Neural crest cell (in vitro differentiated cells): Measurements from ENCODE around the gene OR11H7. TPM values are rescaled to one million over a fixed set of nuclear protein-coding genes. Genes with fewer than 3 reads are reported as not detected.
"Not testable (repeated sequence)": the region's sequence is repeated elsewhere in the genome, so short reads cannot be mapped to it uniquely, and the experiment has no call there.

Source experiments
- DNase-seq: peaks from one replicate; pipeline ENCODE4 v3.0.0; 2021; ENCODE audit warnings: low read depth, mixed read lengths, low spot score
- H3K27ac Mint-ChIP-seq: one replicate; pipeline ENCODE4 v1.8.0; 2021; ENCODE audit warnings: mild to moderate bottlenecking, mixed read lengths; ENCODE audit not compliant: unreplicated experiment
- H3K27me3 Mint-ChIP-seq: 2 replicates; pipeline ENCODE4 v1.8.0; 2021; ENCODE audit warnings: low read depth, mild to moderate bottlenecking, mixed read lengths
- H3K36me3 Mint-ChIP-seq: 2 replicates; pipeline ENCODE4 v1.8.0; 2021; ENCODE audit warnings: low read depth, mild to moderate bottlenecking, mixed read lengths
- H3K4me1 Mint-ChIP-seq: 2 replicates; pipeline ENCODE4 v1.8.0; 2021; ENCODE audit warnings: mixed read lengths
- H3K4me3 Mint-ChIP-seq: one replicate; pipeline ENCODE4 v1.8.0; 2021; ENCODE audit warnings: mild to moderate bottlenecking, mixed read lengths
- H3K9me3 Mint-ChIP-seq: 2 replicates; pipeline ENCODE4 v1.8.0; 2021; ENCODE audit warnings: mixed read lengths
- total RNA-seq: library from RNA; stranded (reverse); gene quantifications from 2 replicates; pipeline ENCODE4 v1.2.1, GENCODE V29; 2021
- TF ChIP-seq, protein P1 (sequence below): fragments of 200-600 bp; sonication (generic); conservative IDR thresholded peaks from 2 replicates; pipeline ENCODE4 v1.5.0; 2021; ENCODE audit warnings: antibody characterized with exemption, mild to moderate bottlenecking

OR11H7 gene
- total RNA-seq, 1 donor from 2014 or later: not detected

DNA sequence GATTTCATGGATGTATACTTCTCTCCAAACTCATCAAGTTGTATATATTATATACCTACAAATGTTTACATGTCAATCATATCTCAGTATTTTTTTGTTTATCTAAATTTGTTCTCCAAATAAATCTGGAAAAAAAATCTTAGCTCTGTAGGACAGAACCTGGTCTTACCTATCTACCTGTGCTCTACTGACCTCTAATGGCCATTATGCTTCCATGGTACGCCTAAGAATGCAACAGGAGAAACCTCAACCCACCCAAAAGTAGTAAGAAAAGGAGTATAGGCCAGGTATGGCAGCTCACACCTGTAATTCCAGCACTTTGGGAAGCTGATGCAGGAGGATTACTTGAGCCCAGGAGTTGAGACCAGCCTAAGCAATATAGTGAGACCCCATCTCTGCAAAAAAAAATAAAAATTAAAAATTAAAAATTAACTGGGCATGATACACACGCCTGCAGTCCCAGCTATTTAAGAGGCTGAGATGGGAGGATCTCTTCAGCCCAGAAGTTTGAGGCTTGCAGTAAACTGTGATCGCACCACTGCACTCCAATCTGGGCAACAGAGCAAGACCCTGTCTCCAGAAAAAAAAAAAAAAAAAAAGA, 19.0 kb downstream of the OR11H7 start:
- Mint-ChIP-seq H3K4me3 (no peak overlapping the region), H3K4me1 (no peaks in the 10 kb centered on the region), H3K9me3 (peaks cover 22% of the 10 kb centered on the region), H3K36me3 (peaks cover 4% of the 10 kb centered on the region), H3K27me3 (no peaks in the 10 kb centered on the region), H3K27ac (no peak overlapping the region)
- TF ChIP-seq, protein P1, sequence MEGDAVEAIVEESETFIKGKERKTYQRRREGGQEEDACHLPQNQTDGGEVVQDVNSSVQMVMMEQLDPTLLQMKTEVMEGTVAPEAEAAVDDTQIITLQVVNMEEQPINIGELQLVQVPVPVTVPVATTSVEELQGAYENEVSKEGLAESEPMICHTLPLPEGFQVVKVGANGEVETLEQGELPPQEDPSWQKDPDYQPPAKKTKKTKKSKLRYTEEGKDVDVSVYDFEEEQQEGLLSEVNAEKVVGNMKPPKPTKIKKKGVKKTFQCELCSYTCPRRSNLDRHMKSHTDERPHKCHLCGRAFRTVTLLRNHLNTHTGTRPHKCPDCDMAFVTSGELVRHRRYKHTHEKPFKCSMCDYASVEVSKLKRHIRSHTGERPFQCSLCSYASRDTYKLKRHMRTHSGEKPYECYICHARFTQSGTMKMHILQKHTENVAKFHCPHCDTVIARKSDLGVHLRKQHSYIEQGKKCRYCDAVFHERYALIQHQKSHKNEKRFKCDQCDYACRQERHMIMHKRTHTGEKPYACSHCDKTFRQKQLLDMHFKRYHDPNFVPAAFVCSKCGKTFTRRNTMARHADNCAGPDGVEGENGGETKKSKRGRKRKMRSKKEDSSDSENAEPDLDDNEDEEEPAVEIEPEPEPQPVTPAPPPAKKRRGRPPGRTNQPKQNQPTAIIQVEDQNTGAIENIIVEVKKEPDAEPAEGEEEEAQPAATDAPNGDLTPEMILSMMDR: no peak
- DNase-seq: no peak

DNA sequence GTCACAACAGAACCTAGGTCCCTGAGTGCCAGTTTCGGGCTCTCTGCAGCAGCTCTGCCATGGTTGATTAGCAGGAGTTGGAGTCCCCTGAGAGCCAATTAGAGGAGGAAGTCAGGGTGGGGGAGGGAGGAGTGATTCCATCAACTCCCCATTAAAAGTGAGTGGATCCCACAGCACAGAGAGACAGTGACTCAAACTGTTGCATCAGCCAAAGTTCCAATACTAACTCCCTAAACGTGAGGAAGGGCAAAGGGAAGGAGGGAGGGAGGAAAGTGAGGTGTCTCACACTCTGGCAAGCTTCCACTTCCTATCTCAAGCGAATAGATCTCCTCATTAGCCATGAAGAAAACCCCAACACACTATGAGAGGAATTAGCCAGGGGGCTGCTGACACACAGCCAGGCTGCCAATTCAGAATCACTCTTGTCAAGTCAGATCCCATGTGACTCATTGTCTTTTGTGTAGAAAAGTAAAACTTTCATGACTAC, 33.9 kb downstream of the OR11H7 start:
- TF ChIP-seq, protein P1: no peak
- DNase-seq: no peak
- Mint-ChIP-seq H3K4me1 (no peaks in the 10 kb centered on the region), H3K36me3 (peaks cover 2% of the 10 kb centered on the region), H3K9me3 (peaks cover 5% of the 10 kb centered on the region), H3K27ac (peak overlapping the region; percentile 50), H3K4me3 (no peak overlapping the region), H3K27me3 (no peaks in the 10 kb centered on the region)

DNA sequence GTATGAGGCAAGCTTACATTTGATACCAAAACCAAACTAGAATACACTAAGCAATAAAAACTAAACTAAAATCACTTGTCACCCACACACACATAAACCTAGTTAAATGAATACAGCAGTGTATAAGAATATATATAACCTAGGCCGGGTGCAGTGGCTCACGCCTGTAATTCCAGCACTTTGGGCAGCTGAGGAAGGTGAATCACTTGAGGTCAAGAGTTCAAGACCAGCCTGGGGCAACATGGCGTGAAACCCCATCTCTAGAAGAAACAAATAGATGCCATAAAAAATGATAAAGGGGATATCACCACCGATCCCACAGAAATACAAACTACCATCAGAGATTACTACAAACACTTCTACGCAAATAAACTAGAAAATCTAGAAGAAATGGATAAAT, 35.6 kb downstream of the OR11H7 start:
- H3K4me3 Mint-ChIP-seq, H3K4me1 Mint-ChIP-seq, H3K27ac Mint-ChIP-seq, DNase-seq, H3K36me3 Mint-ChIP-seq, H3K27me3 Mint-ChIP-seq, H3K9me3 Mint-ChIP-seq: not testable (repeated sequence)

DNA sequence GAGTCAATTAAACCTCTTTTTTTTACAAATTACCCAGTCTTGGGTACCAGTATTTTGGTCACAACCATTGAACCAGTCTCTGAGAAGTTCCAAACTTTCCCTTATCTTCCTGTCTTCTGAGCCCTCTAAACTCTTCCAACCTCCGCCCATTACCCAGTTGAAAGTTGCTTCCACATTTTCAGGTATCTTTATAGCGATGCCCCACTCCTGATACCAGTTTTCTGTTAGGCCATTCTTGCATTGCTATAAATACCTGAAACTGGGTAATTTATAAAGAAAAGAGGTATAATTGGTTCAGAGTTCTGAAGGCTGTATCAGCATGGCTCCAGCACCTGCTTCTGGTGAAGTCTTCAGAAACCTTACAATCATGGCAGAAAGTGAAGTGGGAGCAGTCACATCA, 45.3 kb downstream of the OR11H7 start:
- H3K36me3 Mint-ChIP-seq: peaks cover 44% of the 10 kb centered on the region
- no peak overlapping the region for H3K4me3 Mint-ChIP-seq
- H3K27ac Mint-ChIP-seq: no peak overlapping the region
- TF ChIP-seq, protein P1: no peak
- no peaks in the 10 kb centered on the region for H3K27me3 Mint-ChIP-seq
- H3K4me1 Mint-ChIP-seq: no peaks in the 10 kb centered on the region
- peaks cover 31% of the 10 kb centered on the region for H3K9me3 Mint-ChIP-seq
- no peak for DNase-seq

DNA sequence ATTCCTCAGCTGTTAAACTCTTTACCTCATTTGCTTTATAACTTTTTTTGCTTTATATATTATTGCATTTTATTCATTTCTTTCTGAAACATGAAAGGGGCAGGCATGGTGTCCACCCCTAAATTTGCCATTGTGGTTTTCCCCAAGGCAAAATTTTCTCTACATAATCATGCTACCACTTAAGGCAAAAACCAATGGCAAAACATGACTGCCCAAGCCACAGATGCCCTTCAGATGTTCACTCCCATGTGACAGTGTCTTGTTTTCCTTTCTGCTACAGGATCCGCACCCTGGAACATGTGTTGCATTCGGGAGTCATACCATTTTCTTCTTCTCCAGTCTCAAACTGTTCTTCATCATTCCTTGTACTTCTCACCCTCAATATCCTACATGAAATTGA, 48.6 kb downstream of the OR11H7 start:
- no peaks in the 10 kb centered on the region for H3K27me3 Mint-ChIP-seq
- no peak for DNase-seq
- TF ChIP-seq, protein P1: no peak
- no peaks in the 10 kb centered on the region for H3K4me1 Mint-ChIP-seq
- H3K27ac Mint-ChIP-seq: no peak overlapping the region
- no peak overlapping the region for H3K4me3 Mint-ChIP-seq
- peaks cover 26% of the 10 kb centered on the region for H3K9me3 Mint-ChIP-seq
- peaks cover 62% of the 10 kb centered on the region for H3K36me3 Mint-ChIP-seq

DNA sequence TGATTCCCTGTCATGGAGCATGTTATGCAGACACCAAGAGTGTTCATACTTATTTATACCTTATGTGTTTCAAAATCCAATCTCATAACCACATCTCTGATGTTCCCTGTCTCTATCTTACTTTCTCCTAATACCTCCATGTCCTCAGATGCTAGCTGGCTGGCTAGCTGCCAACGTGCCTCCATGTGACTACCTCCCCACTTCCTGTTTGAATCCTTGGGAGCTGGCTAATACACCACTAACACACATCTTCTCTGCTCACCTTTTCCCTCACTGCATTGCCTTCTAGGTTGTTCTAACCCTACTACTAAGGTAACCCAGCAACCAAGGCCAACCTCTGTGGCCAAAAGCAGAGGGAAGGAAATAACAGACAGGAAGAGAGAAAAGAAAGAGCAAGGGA, 49.6 kb downstream of the OR11H7 start:
- no peak for DNase-seq
- TF ChIP-seq, protein P1: no peak
- H3K4me1 Mint-ChIP-seq: no peaks in the 10 kb centered on the region
- H3K9me3 Mint-ChIP-seq: peaks cover 27% of the 10 kb centered on the region
- H3K4me3 Mint-ChIP-seq: no peak overlapping the region
- H3K27me3 Mint-ChIP-seq: no peaks in the 10 kb centered on the region
- no peak overlapping the region for H3K27ac Mint-ChIP-seq
- peaks cover 69% of the 10 kb centered on the region for H3K36me3 Mint-ChIP-seq

DNA sequence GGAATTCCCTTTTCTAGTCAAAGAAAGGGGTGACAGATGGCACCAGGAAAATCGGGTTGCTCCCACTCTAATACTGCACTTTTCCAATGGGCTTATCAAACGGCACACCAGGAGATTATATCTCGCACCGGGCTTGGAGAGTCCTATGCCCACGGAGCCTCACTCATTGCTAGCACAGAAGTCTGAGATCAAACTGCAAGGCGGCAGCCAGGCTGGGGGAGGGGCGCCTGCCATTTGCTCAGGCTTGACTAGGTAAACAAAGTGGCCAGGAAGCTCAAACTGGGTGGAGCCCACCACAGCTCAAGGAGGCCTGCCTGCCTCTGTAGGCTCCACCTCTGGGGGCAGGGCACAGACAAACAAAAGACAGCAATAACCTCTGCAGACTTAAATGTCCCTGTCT, 51.5 kb downstream of the OR11H7 start:
- H3K36me3 Mint-ChIP-seq: peaks cover 60% of the 10 kb centered on the region

More for the DNA sequence above, 51.5 kb downstream of the OR11H7 start:
- DNase-seq, H3K27me3 Mint-ChIP-seq, H3K4me3 Mint-ChIP-seq, H3K4me1 Mint-ChIP-seq, H3K27ac Mint-ChIP-seq: not testable (repeated sequence)
- H3K9me3 Mint-ChIP-seq: peaks cover 15% of the 10 kb centered on the region
